Gastrocnemius medialis (tissue), 4 donors: ENCODE data around the gene TOR1B.

Experiments used
- POLR2A ChIP-seq, 2 donors: fragments of 450-650 bp; IDR thresholded peaks; one replicate each; pipeline ENCODE4 v1.6.1; 2017; ENCODE audit warnings: antibody characterized with exemption in 2 of 2, mild to moderate bottlenecking in 2 of 2, moderate library complexity in 2 of 2
- TF ChIP-seq, protein P1 (sequence below), 5 experiments: fragments of 450-650 bp in 3 of 5; fragments of 200-600 bp in 2 of 5; sonication (generic) in 2 of 5; IDR thresholded peaks in 4 of 5; conservative IDR thresholded peaks in 1 of 5; 1 replicate in 4 of 5; 2 replicates in 1 of 5; pipeline ENCODE4 v1.5.1; 2016 to 2019; ENCODE audit warnings: antibody characterized with exemption in 5 of 5, mild to moderate bottlenecking in 3 of 5, moderate library complexity in 3 of 5

DNA sequence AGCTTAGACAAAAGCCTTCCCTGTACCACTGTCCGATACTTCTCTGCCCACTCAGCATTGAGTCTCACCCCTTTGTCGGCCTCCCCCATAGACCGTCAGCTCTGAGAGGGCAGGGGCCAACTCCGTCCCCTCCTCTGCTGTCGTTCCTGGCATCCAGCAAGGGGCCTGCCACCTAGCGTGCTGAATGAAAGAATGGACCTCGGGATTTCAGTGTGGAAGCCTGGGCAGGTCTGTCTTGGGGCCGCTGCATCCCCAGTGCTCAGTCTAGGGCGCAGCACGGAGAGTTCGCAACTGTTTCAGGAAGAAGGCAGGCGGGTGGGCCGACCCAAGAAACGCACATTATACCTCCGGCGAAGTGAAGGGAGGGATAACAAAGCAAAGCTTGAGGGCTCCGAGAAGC is 1.5 kb upstream of the TOR1B start:
- no peak for TF ChIP-seq POLR2A (IDR thresholded peaks at IDR 0.05)
- TF ChIP-seq, protein P1, sequence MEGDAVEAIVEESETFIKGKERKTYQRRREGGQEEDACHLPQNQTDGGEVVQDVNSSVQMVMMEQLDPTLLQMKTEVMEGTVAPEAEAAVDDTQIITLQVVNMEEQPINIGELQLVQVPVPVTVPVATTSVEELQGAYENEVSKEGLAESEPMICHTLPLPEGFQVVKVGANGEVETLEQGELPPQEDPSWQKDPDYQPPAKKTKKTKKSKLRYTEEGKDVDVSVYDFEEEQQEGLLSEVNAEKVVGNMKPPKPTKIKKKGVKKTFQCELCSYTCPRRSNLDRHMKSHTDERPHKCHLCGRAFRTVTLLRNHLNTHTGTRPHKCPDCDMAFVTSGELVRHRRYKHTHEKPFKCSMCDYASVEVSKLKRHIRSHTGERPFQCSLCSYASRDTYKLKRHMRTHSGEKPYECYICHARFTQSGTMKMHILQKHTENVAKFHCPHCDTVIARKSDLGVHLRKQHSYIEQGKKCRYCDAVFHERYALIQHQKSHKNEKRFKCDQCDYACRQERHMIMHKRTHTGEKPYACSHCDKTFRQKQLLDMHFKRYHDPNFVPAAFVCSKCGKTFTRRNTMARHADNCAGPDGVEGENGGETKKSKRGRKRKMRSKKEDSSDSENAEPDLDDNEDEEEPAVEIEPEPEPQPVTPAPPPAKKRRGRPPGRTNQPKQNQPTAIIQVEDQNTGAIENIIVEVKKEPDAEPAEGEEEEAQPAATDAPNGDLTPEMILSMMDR (IDR thresholded peaks at IDR 0.05 in 4 of 5, conservative IDR thresholded peaks at IDR 0.05 in 1 of 5) = no peak
